PC-3 (cell line): Measurements from ENCODE around the gene ELAC2.

ENCODE experiments used
- EZH2 ChIP-seq: fragments of 300-600 bp; sonication (generic); IDR thresholded peaks from one replicate; pipeline ENCODE4 v1.6.1; 2017; ENCODE audit warnings: antibody characterized with exemption, mild to moderate bottlenecking, low read length; ENCODE audit not compliant: unreplicated experiment
- EZH2phosphoT487 ChIP-seq: fragments of 300-600 bp; sonication (generic); IDR thresholded peaks from 2 replicates; pipeline ENCODE4 v1.6.1; 2018; ENCODE audit warnings: mild to moderate bottlenecking, antibody characterized with exemption, low read length, borderline replicate concordance
- TF ChIP-seq, protein P1 (sequence below): fragments of 300-600 bp; sonication (generic); conservative IDR thresholded peaks from 2 replicates; pipeline ENCODE4 v1.5.1; 2017; ENCODE audit warnings: antibody characterized with exemption, low read depth, mild to moderate bottlenecking, low read length

DNA sequence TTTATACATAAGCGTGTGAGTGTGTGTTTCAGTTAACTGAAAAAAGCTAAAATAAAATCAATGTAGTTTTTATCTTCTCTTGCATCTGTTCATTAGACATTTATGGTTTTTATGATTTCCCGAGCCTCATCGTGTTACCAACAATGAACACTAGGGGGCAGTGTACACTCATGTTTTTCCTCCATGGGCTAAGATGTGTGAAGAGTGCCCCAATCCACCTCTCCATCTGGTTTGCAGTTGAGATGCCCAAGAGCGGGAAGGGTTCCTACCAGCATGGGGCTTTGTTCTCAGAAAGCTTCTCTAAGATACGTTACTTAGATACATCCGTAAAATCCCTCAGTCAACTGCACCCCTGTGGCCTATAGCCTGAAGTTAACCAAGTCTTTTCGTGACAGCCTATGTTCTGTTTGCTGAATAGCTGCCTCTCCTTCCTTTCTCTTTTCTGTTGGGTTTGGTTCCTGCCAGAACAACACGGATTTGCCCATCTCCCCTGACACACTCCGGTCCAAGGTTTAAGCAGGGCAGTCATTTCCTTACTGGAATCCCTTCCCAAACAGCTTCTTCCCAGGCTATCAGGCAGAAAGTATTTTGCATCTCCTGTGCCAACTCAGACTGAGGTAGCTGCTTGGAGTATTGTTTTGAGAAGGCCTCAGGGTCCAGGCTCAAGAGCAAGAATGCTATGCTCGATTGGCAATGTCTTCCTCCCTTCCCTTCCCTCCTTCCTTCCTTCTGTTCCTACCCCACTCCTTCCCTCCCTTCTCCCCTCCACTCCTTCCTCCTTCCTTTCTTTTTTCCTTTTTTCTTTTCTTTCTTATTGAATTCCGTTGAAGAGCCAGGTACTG is 12.9 kb upstream of the ELAC2 start:
- TF ChIP-seq, protein P1, sequence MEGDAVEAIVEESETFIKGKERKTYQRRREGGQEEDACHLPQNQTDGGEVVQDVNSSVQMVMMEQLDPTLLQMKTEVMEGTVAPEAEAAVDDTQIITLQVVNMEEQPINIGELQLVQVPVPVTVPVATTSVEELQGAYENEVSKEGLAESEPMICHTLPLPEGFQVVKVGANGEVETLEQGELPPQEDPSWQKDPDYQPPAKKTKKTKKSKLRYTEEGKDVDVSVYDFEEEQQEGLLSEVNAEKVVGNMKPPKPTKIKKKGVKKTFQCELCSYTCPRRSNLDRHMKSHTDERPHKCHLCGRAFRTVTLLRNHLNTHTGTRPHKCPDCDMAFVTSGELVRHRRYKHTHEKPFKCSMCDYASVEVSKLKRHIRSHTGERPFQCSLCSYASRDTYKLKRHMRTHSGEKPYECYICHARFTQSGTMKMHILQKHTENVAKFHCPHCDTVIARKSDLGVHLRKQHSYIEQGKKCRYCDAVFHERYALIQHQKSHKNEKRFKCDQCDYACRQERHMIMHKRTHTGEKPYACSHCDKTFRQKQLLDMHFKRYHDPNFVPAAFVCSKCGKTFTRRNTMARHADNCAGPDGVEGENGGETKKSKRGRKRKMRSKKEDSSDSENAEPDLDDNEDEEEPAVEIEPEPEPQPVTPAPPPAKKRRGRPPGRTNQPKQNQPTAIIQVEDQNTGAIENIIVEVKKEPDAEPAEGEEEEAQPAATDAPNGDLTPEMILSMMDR, result peak; percentile 95
- TF ChIP-seq EZH2 (no peak), EZH2phosphoT487 (no peak)
